HCT116 (cell line): ENCODE results near the gene DHRS7C. TPM values are rescaled to one million over a fixed set of nuclear protein-coding genes. Genes with fewer than 3 reads are reported as not detected.

ENCODE experiments used
- ATAC-seq: fragments of 200-7000 bp; cut with Tn5 transposase; 2 replicates; pipeline ENCODE4 v1.9.1; 2020; ENCODE audit warnings: mild to moderate bottlenecking, moderate library complexity
- BruUV-seq: library from RNA; stranded (reverse); fragments of 400-500 nt; replicated peaks from 2 replicates; lab custom pipeline; 2021; lab: Mats Ljungman, UMichigan
- CTCF ChIA-PET: fragments of 300-600 bp; sonication (Branson Sonifier 250); formaldehyde crosslinking; loops from one replicate; lab custom pipeline; 2021; ENCODE audit warnings: antibody characterized with exemption; lab: Charles Lee
- POLR2A ChIA-PET: fragments of 300-600, 350-600 bp; sonication (Branson Sonifier 250); formaldehyde crosslinking; loops from one replicate; lab custom pipeline; 2021; ENCODE audit warnings: antibody characterized with exemption; lab: Charles Lee
- RAD21 ChIA-PET, 2 experiments: fragments of 300-600 bp; sonication (Branson Sonifier 250); formaldehyde crosslinking; loops; one replicate each; lab custom pipeline; 2023; ENCODE audit warnings: low total read pairs in 2 of 2; ENCODE audit not compliant: uncharacterized antibody in 2 of 2, unreplicated experiment in 2 of 2, low non-redundant PET in 1 of 2; lab: Charles Lee
- DNase-seq: peaks from one replicate; pipeline ENCODE4 v3.0.0-alpha.2; 2010; ENCODE audit warnings: low read depth, low spot score
- H2AFZ ChIP-seq: fragments of 200-600 bp; shearing (Covaris generic), sonication (generic); 2 replicates; pipeline ENCODE4 v1.6.1; 2017; ENCODE audit warnings: low read depth, mixed run types, mixed read lengths, antibody characterized with exemption, low read length; ENCODE audit not compliant: poor library complexity, severe bottlenecking
- H3K27ac ChIP-seq: 2 replicates; pipeline ENCODE4 v1.5.1; 2012; ENCODE audit warnings: low read depth, low read length
- H3K27me3 ChIP-seq: fragments of 200-600 bp; sonication (generic); 2 replicates; pipeline ENCODE4 v1.6.1; 2016; ENCODE audit warnings: mixed run types, low read length, mixed read lengths; ENCODE audit not compliant: insufficient read depth
- H3K36me3 ChIP-seq, 2 experiments: fragments of 200-500 bp in 1 of 2; fragments of 200-600 bp in 1 of 2; sonication (Bioruptor generic) in 1 of 2; sonication (generic) in 1 of 2; 2 replicates each; pipeline versions ENCODE4 v1.5.1 to v1.6.1; 2014 to 2016; ENCODE audit warnings: low read length in 2 of 2, inconsistent platforms in 1 of 2, mixed read lengths in 1 of 2, mixed run types in 1 of 2; ENCODE audit not compliant: insufficient read depth in 2 of 2, control insufficient read depth in 1 of 2
- H3K4me1 ChIP-seq, 2 experiments: fragments of 200-600 bp in 1 of 2; sonication (generic) in 1 of 2; 2 replicates each; pipeline versions ENCODE4 v1.5.1 to v1.6.1; 2012 to 2017; ENCODE audit warnings: low read length in 2 of 2, inconsistent platforms in 1 of 2, mild to moderate bottlenecking in 1 of 2, mixed read lengths in 1 of 2, mixed run types in 1 of 2, moderate library complexity in 1 of 2; ENCODE audit not compliant: insufficient read depth in 2 of 2, control insufficient read depth in 1 of 2
- H3K4me2 ChIP-seq: fragments of 200-600 bp; sonication (generic); 2 replicates; pipeline ENCODE4 v1.6.1; 2017; ENCODE audit warnings: mixed run types, low read length, mixed read lengths
- H3K4me3 ChIP-seq, 2 experiments: fragments of 200-600 bp in 1 of 2; sonication (generic) in 1 of 2; replicated peaks in 1 of 2; 2 replicates each; pipeline ENCODE4 v1.5.1; 2011 to 2016; ENCODE audit warnings: low read length in 2 of 2, control low read depth in 1 of 2, low read depth in 1 of 2, mild to moderate bottlenecking in 1 of 2, mixed read lengths in 1 of 2, mixed run types in 1 of 2
- H3K79me2 ChIP-seq: fragments of 200-600 bp; sonication (generic); 2 replicates; pipeline ENCODE4 v1.6.1; 2017; ENCODE audit warnings: mild to moderate bottlenecking, mixed run types, low read length, moderate library complexity, mixed read lengths; ENCODE audit not compliant: insufficient read depth
- H3K9ac ChIP-seq: fragments of 200-600 bp; sonication (generic); 2 replicates; pipeline ENCODE4 v1.6.1; 2016; ENCODE audit warnings: low read length, mixed read lengths
- H3K9me2 ChIP-seq: fragments of 200-600 bp; sonication (generic), shearing (Covaris generic); 2 replicates; pipeline ENCODE4 v1.6.1; 2017; ENCODE audit warnings: mixed run types, mild to moderate bottlenecking, moderate library complexity; ENCODE audit not compliant: insufficient read depth
- H3K9me3 ChIP-seq, 2 experiments: fragments of 200-500 bp in 1 of 2; fragments of 200-600 bp in 1 of 2; sonication (Bioruptor generic) in 1 of 2; sonication (generic) in 1 of 2; 2 replicates each; pipeline ENCODE4 v1.6.1; 2014 to 2017; ENCODE audit warnings: low read length in 2 of 2, mixed read lengths in 2 of 2, inconsistent platforms in 1 of 2, low read depth in 1 of 2, mild to moderate bottlenecking in 1 of 2, mixed run types in 1 of 2, moderate library complexity in 1 of 2; ENCODE audit not compliant: control insufficient read depth in 1 of 2, insufficient read depth in 1 of 2
- H4K20me1 ChIP-seq: fragments of 200-600 bp; sonication (generic), shearing (Covaris generic); 2 replicates; pipeline ENCODE4 v1.6.1; 2017; ENCODE audit warnings: mixed run types, mild to moderate bottlenecking, moderate library complexity; ENCODE audit not compliant: insufficient read depth
- CBX3 ChIP-seq: IDR thresholded peaks from 2 replicates; pipeline ENCODE4 v1.6.1; 2012; ENCODE audit warnings: low read depth
- CEBPB ChIP-seq: IDR thresholded peaks from 2 replicates; pipeline ENCODE4 v1.6.1; 2012; ENCODE audit warnings: low read depth
- EGR1 ChIP-seq: IDR thresholded peaks from 2 replicates; pipeline ENCODE4 v1.6.1; 2012; ENCODE audit warnings: low read depth
- EZH2 ChIP-seq: fragments of 200-600 bp; sonication (generic); IDR thresholded peaks from 2 replicates; pipeline ENCODE4 v1.6.1; 2017; ENCODE audit warnings: antibody characterized with exemption, mixed run types
- EZH2phosphoT487 ChIP-seq: fragments of 200-600 bp; IDR thresholded peaks from 2 replicates; pipeline ENCODE4 v1.6.1; 2018; ENCODE audit warnings: antibody characterized with exemption, borderline replicate concordance
- FOSL1 ChIP-seq: IDR thresholded peaks from 2 replicates; pipeline ENCODE4 v1.6.1; 2012; ENCODE audit warnings: low read depth
- JUND ChIP-seq: IDR thresholded peaks from 2 replicates; pipeline ENCODE4 v1.6.1; 2012
- POLR2A ChIP-seq: IDR thresholded peaks from 2 replicates; pipeline ENCODE4 v1.7.0; 2011; ENCODE audit warnings: borderline replicate concordance; ENCODE audit not compliant: insufficient read depth, insufficient read length; ENCODE audit errors: extremely low read depth
- POLR2AphosphoS5 ChIP-seq: IDR thresholded peaks from 2 replicates; pipeline ENCODE4 v1.6.1; 2011; ENCODE audit warnings: mild to moderate bottlenecking, low read depth, low read length, moderate library complexity
- RAD21 ChIP-seq: IDR thresholded peaks from 2 replicates; pipeline ENCODE4 v1.6.1; 2012; ENCODE audit warnings: low read depth, mild to moderate bottlenecking
- SIN3A ChIP-seq: IDR thresholded peaks from 2 replicates; pipeline ENCODE4 v1.6.1; 2012; ENCODE audit warnings: low read depth
- SP1 ChIP-seq: IDR thresholded peaks from 2 replicates; pipeline ENCODE4 v1.6.1; 2012; ENCODE audit warnings: low read depth
- SRF ChIP-seq: IDR thresholded peaks from 2 replicates; pipeline ENCODE4 v1.6.1; 2012; ENCODE audit warnings: low read depth
- TCF7L2 ChIP-seq: IDR thresholded peaks from 2 replicates; pipeline ENCODE4 v1.7.0; 2011; ENCODE audit warnings: borderline replicate concordance, inconsistent platforms; ENCODE audit not compliant: insufficient read depth, insufficient read length; ENCODE audit errors: extremely low read depth
- YY1 ChIP-seq: IDR thresholded peaks from 2 replicates; pipeline ENCODE4 v1.6.1; 2011; ENCODE audit warnings: low read length, low read depth, moderate library complexity, mild to moderate bottlenecking; ENCODE audit not compliant: insufficient replicate concordance; ENCODE audit errors: extremely low read depth
- ZFX ChIP-seq: fragments of 450-650 bp; IDR thresholded peaks from 2 replicates; pipeline ENCODE4 v1.6.1; 2017
- ZNF274 ChIP-seq: fragments of 200-500 bp; sonication (Bioruptor generic); IDR thresholded peaks from 2 replicates; pipeline ENCODE4 v1.6.1; 2014; ENCODE audit warnings: mild to moderate bottlenecking, low read depth, low read length, inconsistent platforms
- intact Hi-C: fragments of 100-400 bp; cut with micrococcal nuclease; formaldehyde crosslinking; loops from 2 replicates; pipeline ENCODE4 v1.10.0; 2022
- total RNA-seq: library from RNA; stranded (reverse); gene quantifications from one replicate; pipeline ENCODE4 v1.2.1, GENCODE V29; 2021; ENCODE audit not compliant: unreplicated experiment
- TF ChIP-seq, protein P1 (sequence below): IDR thresholded peaks from 2 replicates; pipeline ENCODE4 v1.6.1; 2011; ENCODE audit warnings: mild to moderate bottlenecking, low read length, moderate library complexity; ENCODE audit not compliant: insufficient replicate concordance; ENCODE audit errors: extremely low read depth
- TF ChIP-seq, protein P2 (sequence below): IDR thresholded peaks from 2 replicates; pipeline ENCODE4 v1.6.1; 2012; ENCODE audit warnings: low read depth

The DHRS7C gene
- total RNA-seq, 1 experiment from 2014 or later = not detected

DNA sequence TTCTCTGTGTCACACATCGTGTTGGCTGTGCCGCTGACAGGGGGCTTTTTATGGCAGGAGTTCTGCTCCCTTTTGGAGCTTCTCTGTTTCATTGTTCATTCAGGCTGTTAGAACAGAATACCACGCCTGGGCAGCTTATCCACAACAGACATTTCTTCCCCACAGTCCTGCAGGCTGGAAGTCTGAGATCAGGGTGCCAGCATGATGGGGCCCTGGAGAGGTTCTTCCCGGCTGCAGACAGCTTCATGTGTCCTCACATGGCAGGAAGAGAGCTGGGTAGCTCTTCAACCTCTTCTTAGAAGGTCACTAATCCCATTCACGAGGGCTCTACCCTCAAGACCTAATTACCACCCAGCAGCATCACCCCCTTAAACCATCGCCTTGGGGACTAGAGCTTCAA lies 65.1 kb downstream of the DHRS7C start:
- H3K36me3 ChIP-seq = no peaks in the 10 kb centered on the region; a peak in 1 of 4 replicates
- DNase-seq (no peak), ATAC-seq (no peak)
- H3K27ac ChIP-seq = no peak overlapping the region
- peaks cover 3 to 9% of the 10 kb centered on the region in 2 experiments; a peak in 2 of 4 replicates for H3K4me1 ChIP-seq
- no peak for TF ChIP-seq SIN3A
- TF ChIP-seq ZFX = no peak
- no peak for TF ChIP-seq YY1
- TF ChIP-seq EZH2 = no peak
- TF ChIP-seq SRF = no peak
- no peak for TF ChIP-seq EZH2phosphoT487
- no peak for TF ChIP-seq CBX3
- TF ChIP-seq ZNF274 = no peak
- H3K9me3 ChIP-seq = no peaks in the 10 kb centered on the region
- H2AFZ ChIP-seq = no peak overlapping the region
- no peaks in the 10 kb centered on the region for H3K9me2 ChIP-seq
- H3K27me3 ChIP-seq = no peaks in the 10 kb centered on the region
- ChIA-PET CTCF (no interaction called here), RAD21 (no interaction called here), POLR2A (no interaction called here)
- no peak overlapping the region for H3K4me2 ChIP-seq
- H3K4me3 ChIP-seq = no peak overlapping the region
- no peaks in the 10 kb centered on the region for H3K79me2 ChIP-seq
- BruUV-seq = no TSS peak
- intact Hi-C loops = no loop called here
- no peaks in the 10 kb centered on the region for H4K20me1 ChIP-seq
- H3K9ac ChIP-seq = no peak overlapping the region

DNA sequence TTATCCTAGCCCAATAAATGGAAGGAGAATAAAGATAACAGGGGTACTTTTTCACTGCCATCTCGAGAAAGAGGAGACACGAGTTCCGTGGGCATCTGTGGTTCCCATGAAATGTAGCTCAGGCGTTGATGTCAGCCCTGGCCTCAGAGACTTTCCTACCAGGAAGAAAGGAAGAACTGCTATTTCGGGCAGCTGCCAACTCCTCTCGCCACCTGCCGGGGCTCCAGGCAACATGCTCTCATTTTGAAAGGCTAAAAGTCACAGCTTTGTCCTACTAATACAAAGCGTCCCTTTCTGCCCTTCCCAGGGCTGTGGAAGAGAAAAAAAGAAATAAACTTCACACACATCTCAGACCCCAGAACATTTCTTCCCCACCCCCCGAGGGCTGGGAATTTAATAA lies 65.8 kb downstream of the DHRS7C start:
- intact Hi-C loops = no loop called here
- TF ChIP-seq FOSL1 = no peak
- TF ChIP-seq EZH2phosphoT487 = no peak
- no peak for TF ChIP-seq SP1
- TF ChIP-seq, protein P1, sequence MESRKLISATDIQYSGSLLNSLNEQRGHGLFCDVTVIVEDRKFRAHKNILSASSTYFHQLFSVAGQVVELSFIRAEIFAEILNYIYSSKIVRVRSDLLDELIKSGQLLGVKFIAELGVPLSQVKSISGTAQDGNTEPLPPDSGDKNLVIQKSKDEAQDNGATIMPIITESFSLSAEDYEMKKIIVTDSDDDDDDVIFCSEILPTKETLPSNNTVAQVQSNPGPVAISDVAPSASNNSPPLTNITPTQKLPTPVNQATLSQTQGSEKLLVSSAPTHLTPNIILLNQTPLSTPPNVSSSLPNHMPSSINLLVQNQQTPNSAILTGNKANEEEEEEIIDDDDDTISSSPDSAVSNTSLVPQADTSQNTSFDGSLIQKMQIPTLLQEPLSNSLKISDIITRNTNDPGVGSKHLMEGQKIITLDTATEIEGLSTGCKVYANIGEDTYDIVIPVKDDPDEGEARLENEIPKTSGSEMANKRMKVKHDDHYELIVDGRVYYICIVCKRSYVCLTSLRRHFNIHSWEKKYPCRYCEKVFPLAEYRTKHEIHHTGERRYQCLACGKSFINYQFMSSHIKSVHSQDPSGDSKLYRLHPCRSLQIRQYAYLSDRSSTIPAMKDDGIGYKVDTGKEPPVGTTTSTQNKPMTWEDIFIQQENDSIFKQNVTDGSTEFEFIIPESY = no peak
- TF ChIP-seq, protein P2, sequence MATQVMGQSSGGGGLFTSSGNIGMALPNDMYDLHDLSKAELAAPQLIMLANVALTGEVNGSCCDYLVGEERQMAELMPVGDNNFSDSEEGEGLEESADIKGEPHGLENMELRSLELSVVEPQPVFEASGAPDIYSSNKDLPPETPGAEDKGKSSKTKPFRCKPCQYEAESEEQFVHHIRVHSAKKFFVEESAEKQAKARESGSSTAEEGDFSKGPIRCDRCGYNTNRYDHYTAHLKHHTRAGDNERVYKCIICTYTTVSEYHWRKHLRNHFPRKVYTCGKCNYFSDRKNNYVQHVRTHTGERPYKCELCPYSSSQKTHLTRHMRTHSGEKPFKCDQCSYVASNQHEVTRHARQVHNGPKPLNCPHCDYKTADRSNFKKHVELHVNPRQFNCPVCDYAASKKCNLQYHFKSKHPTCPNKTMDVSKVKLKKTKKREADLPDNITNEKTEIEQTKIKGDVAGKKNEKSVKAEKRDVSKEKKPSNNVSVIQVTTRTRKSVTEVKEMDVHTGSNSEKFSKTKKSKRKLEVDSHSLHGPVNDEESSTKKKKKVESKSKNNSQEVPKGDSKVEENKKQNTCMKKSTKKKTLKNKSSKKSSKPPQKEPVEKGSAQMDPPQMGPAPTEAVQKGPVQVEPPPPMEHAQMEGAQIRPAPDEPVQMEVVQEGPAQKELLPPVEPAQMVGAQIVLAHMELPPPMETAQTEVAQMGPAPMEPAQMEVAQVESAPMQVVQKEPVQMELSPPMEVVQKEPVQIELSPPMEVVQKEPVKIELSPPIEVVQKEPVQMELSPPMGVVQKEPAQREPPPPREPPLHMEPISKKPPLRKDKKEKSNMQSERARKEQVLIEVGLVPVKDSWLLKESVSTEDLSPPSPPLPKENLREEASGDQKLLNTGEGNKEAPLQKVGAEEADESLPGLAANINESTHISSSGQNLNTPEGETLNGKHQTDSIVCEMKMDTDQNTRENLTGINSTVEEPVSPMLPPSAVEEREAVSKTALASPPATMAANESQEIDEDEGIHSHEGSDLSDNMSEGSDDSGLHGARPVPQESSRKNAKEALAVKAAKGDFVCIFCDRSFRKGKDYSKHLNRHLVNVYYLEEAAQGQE = no peak
- TF ChIP-seq JUND = no peak
- no peak for TF ChIP-seq EGR1
- no peak for TF ChIP-seq CEBPB
- TF ChIP-seq TCF7L2 = no peak
- TF ChIP-seq RAD21 = no peak
- TF ChIP-seq SIN3A = no peak
- no peak for TF ChIP-seq POLR2A
- TF ChIP-seq POLR2AphosphoS5 = no peak
- Histone ChIP-seq H3K9me2 (no peaks in the 10 kb centered on the region), H3K27me3 (no peaks in the 10 kb centered on the region), H3K27ac (no peak overlapping the region), H3K9me3 (no peaks in the 10 kb centered on the region), H3K4me3 (no peak overlapping the region), H3K79me2 (no peaks in the 10 kb centered on the region), H4K20me1 (no peaks in the 10 kb centered on the region), H3K4me1 (peaks cover 3 to 9% of the 10 kb centered on the region in 2 experiments; a peak in 2 of 4 replicates), H2AFZ (no peak overlapping the region), H3K9ac (no peak overlapping the region), H3K4me2 (no peak overlapping the region), H3K36me3 (no peaks in the 10 kb centered on the region; a peak in 1 of 4 replicates)
- ChIA-PET POLR2A (no interaction called here), RAD21 (no interaction called here), CTCF (no interaction called here)
- BruUV-seq = no TSS peak
- DNase-seq (no peak), ATAC-seq (no peak)
